Lower lobe of right lung (tissue), 2 donors: ENCODE measurements around the gene SNX14. TPM values are rescaled to one million over a fixed set of nuclear protein-coding genes. Genes with fewer than 3 reads are reported as not detected.

Experiments used
- ATAC-seq, 2 donors: fragments of 200-7000 bp; cut with Tn5 transposase; one replicate each; pipeline ENCODE4 v1.9.1; 2020 to 2022; ENCODE audit warnings: mild to moderate bottlenecking in 2 of 2, moderate library complexity in 2 of 2
- DNase-seq: peaks from one replicate; pipeline ENCODE4 v3.0.0-alpha.2; 2020
- H3K27ac ChIP-seq: fragments of 200-600 bp; one replicate; pipeline ENCODE4 v1.8.0; 2022
- H3K27me3 ChIP-seq: fragments of 200-600 bp; one replicate; pipeline ENCODE4 v1.8.0; 2022; ENCODE audit warnings: low read depth
- H3K36me3 ChIP-seq: fragments of 200-600 bp; one replicate; pipeline ENCODE4 v1.8.0; 2022; ENCODE audit warnings: mild to moderate bottlenecking
- H3K4me1 ChIP-seq: fragments of 200-600 bp; one replicate; pipeline ENCODE4 v1.8.0; 2022
- H3K4me3 ChIP-seq: fragments of 200-600 bp; one replicate; pipeline ENCODE4 v1.8.0; 2022; ENCODE audit warnings: mild to moderate bottlenecking
- H3K9me3 ChIP-seq: fragments of 200-600 bp; one replicate; pipeline ENCODE4 v1.8.0; 2022
- intact Hi-C: fragments of 100-400 bp; cut with DNase I; formaldehyde crosslinking; loops from one replicate; pipeline ENCODE4 v1.11.0; 2022
- total RNA-seq: library from RNA; stranded (reverse); fragmentation: NEBNext Ultra II Directional; extraction: Animal tissue kit (Norgen Biotek cat#: 25700); gene quantifications from one replicate; pipeline ENCODE4 v1.2.1, GENCODE V29; 2021
- TF ChIP-seq, protein P1 (sequence below): fragments of 200-600 bp; IDR thresholded peaks from one replicate; pipeline ENCODE4 v1.8.0; 2022; ENCODE audit warnings: antibody characterized with exemption, mild to moderate bottlenecking
- donor health status: DM: no; HTN: yes; CAD: no; lungs with severe emphysema.

The SNX14 gene
- total RNA-seq, 1 donor from 2014 or later = 86.7 TPM

DNA sequence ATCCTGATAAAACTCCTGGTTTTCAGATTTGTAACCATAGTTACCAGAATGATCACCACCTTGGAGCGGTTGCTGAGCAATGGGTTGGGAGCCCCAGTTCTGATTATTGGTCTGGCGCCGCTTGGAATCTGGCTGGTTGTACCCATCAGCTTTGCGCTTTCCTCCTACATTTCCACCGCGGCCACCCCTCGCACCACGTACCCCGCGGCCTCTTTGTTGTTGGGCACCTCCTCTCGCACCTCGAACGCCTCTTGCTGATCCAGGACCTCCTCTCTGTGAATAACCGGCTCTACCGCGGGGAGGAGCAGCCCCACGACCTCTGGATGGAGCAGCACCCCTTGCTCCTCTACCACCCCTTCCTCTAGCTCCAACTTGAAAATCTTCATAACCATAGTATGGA is 21.1 kb upstream of the SNX14 start:
- no peak for ATAC-seq
- Histone ChIP-seq H3K4me1 (no peaks in the 10 kb centered on the region), H3K4me3 (no peak overlapping the region), H3K27me3 (no peaks in the 10 kb centered on the region), H3K36me3 (peaks cover 97% of the 10 kb centered on the region), H3K9me3 (no peaks in the 10 kb centered on the region), H3K27ac (no peak overlapping the region)
- intact Hi-C loops = no loop called here
- no peak for DNase-seq
- TF ChIP-seq, protein P1, sequence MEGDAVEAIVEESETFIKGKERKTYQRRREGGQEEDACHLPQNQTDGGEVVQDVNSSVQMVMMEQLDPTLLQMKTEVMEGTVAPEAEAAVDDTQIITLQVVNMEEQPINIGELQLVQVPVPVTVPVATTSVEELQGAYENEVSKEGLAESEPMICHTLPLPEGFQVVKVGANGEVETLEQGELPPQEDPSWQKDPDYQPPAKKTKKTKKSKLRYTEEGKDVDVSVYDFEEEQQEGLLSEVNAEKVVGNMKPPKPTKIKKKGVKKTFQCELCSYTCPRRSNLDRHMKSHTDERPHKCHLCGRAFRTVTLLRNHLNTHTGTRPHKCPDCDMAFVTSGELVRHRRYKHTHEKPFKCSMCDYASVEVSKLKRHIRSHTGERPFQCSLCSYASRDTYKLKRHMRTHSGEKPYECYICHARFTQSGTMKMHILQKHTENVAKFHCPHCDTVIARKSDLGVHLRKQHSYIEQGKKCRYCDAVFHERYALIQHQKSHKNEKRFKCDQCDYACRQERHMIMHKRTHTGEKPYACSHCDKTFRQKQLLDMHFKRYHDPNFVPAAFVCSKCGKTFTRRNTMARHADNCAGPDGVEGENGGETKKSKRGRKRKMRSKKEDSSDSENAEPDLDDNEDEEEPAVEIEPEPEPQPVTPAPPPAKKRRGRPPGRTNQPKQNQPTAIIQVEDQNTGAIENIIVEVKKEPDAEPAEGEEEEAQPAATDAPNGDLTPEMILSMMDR = no peak

DNA sequence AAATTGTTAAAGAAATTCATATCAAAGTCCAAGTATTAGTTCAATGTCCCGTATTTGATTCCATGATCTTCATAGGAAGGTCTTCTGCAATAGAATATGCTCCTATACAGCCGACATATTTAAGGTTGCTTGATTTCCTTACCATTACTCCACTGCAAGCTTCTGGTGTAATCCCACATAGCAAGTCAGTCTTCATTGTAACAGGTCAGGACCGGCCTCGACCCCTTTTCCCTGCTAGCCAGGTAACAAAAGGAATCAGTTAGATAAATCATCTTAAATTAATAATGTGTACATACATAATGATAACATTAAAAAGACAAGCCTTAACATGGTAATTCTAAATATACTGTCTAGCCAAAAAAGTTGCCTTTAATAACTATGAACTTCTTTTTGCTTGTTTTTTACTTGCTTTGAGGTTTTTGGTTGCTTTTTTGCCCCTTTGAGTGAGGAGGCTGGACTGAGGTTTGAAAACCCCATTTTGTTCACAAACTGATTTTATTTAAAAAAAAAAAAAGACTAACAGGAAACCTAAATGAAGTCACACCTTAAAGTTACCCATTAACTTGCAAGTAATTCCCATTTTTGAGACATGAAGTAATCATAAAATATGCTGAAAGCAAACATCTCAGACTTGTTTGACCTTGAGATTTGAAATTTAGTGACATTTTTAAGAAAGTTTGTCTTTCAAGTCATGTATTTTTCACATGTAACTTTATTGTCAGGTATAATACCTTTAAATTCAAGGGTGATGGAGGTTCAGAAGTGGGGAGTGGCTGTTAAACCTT is 19.2 kb upstream of the SNX14 start:
- H3K27me3 ChIP-seq = no peaks in the 10 kb centered on the region
- H3K4me1 ChIP-seq = no peaks in the 10 kb centered on the region
- H3K36me3 ChIP-seq = peaks cover 93% of the 10 kb centered on the region
- ATAC-seq = no peak
- TF ChIP-seq, protein P1 = no peak
- intact Hi-C loops = no loop called here
- no peak overlapping the region for H3K27ac ChIP-seq
- no peak overlapping the region for H3K4me3 ChIP-seq
- DNase-seq = no peak
- H3K9me3 ChIP-seq = no peaks in the 10 kb centered on the region

DNA sequence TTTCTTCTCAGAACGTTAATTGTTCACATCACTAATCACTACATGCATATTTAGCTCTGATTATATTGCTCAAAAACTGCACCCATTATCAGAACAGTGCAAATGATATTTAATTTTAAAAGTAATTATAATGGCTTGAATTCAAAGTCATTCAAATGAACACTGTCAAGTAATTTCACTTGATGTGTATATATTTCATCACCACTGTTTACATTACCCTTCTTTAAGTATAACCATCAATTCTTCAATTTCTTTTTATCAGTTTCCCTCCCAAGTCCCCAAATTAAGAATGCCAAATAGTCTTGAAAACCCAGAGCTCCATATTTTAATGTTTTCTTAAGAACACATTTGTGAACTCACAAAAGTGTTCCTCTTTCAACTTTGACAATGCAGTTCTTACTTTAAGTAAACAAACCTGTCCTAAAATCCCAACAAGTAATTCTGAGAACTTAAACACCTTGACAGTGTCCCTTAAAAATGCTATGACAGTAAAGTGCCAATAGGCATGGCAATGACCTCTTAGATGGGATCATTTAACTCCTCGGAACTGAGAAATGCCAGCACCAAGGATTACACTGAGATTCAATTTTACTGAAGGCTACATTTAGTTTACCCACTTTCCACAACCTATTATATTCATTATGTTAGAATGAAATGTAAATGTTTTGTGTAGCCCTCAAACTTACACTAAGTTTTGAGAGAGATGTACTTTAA is 16.7 kb upstream of the SNX14 start:
- Histone ChIP-seq H3K36me3 (peaks cover 88% of the 10 kb centered on the region), H3K27me3 (no peaks in the 10 kb centered on the region), H3K27ac (no peak overlapping the region), H3K4me3 (no peak overlapping the region), H3K9me3 (no peaks in the 10 kb centered on the region), H3K4me1 (no peaks in the 10 kb centered on the region)
- intact Hi-C loops = no loop called here
- ATAC-seq = no peak
- no peak for DNase-seq
- TF ChIP-seq, protein P1 = no peak

DNA sequence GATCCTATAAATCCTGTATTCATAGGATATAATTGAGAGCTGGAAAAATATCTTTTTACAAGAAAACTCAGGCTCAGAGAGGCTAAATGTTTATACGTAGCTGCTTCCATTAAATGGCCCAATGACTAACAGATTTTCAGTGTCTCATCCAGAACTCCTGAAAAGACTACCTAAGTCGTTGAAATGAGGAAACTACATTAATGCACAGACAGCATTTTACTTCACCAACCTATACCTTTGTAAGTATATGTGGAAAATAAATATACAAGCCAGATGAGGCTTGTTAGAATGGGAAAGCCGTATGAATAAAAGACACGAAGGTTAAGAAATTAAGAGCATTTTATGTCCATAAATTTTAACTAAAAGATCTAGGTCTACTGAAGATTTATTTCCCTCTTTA is 8.4 kb upstream of the SNX14 start:
- no peaks in the 10 kb centered on the region for H3K27me3 ChIP-seq
- peaks cover 14% of the 10 kb centered on the region for H3K36me3 ChIP-seq
- H3K27ac ChIP-seq = no peak overlapping the region
- H3K9me3 ChIP-seq = no peaks in the 10 kb centered on the region
- intact Hi-C loops = no loop called here
- DNase-seq = no peak
- no peak overlapping the region for H3K4me3 ChIP-seq
- TF ChIP-seq, protein P1 = no peak
- no peaks in the 10 kb centered on the region for H3K4me1 ChIP-seq
- ATAC-seq = no peak

DNA sequence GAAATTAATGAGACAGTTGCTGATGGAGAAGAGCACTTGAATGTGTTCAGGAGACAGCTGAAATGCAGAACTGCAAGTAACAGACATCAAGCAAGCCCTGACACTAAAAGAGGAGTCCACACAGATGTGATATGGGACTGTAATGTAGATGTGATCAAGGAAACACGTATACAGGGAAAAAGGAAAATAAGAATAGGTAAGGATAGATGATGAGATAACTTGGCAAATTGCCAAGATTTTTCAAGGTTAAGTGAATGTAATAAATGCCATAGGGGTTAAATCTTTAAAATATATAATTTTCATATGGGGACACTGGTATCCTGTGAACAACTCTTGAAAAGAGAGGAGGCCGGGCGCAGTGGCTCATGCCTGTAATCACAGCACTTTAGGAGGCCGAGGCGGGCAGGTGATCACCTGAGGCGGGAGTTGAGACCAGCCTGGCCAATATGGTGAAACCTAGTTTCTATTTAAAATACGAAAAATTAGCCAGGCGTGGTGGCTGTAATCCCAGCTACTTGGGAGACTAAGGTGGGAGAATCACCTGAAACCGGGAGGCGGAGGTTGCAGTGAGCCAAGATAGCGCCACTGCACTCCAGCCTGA is 7.2 kb upstream of the SNX14 start:
- Histone ChIP-seq H3K36me3 (peaks cover under 1% of the 10 kb centered on the region), H3K4me3 (no peak overlapping the region), H3K9me3 (no peaks in the 10 kb centered on the region), H3K27me3 (no peaks in the 10 kb centered on the region), H3K4me1 (no peaks in the 10 kb centered on the region), H3K27ac (no peak overlapping the region)
- ATAC-seq = no peak
- TF ChIP-seq, protein P1 = no peak
- DNase-seq = no peak
- intact Hi-C loops = no loop called here
